Karpas-422 (cell line): ENCODE measurements around the gene NUP210. TPM values are rescaled to one million over a fixed set of nuclear protein-coding genes. Genes with fewer than 3 reads are reported as not detected.

Source experiments
- DNase-seq: peaks from one replicate; pipeline ENCODE4 v3.0.0-alpha.2; 2015
- H2AFZ ChIP-seq: fragments of 200-600 bp; sonication (generic); 2 replicates; pipeline ENCODE4 v1.6.1; 2014; ENCODE audit warnings: antibody characterized with exemption, low read length, mixed read lengths
- H3K27ac ChIP-seq: fragments of 200-600 bp; sonication (generic); 2 replicates; pipeline ENCODE4 v1.5.1; 2014; ENCODE audit warnings: mild to moderate bottlenecking, low read length, moderate library complexity
- H3K27me3 ChIP-seq: fragments of 200-600 bp; sonication (generic); 2 replicates; pipeline ENCODE4 v1.6.1; 2014; ENCODE audit warnings: low read length, mixed read lengths
- H3K36me3 ChIP-seq: fragments of 200-600 bp; sonication (generic); 2 replicates; pipeline ENCODE4 v1.6.1; 2014; ENCODE audit warnings: low read length, mixed read lengths; ENCODE audit not compliant: insufficient read depth
- H3K4me1 ChIP-seq: fragments of 200-600 bp; sonication (generic); 2 replicates; pipeline ENCODE4 v1.6.1; 2014; ENCODE audit warnings: mild to moderate bottlenecking, low read length, mixed read lengths
- H3K4me2 ChIP-seq: fragments of 200-600 bp; sonication (generic); 2 replicates; pipeline ENCODE4 v1.6.1; 2014; ENCODE audit warnings: low read length, low read depth, mild to moderate bottlenecking; ENCODE audit not compliant: poor library complexity, severe bottlenecking
- H3K4me3 ChIP-seq: fragments of 200-600 bp; sonication (generic); 2 replicates; pipeline ENCODE4 v1.5.1; 2014; ENCODE audit warnings: mild to moderate bottlenecking, antibody characterized with exemption, low read length, mixed read lengths
- H3K79me2 ChIP-seq: fragments of 200-600 bp; sonication (generic); 2 replicates; pipeline ENCODE4 v1.6.1; 2014; ENCODE audit warnings: mild to moderate bottlenecking, low read length, mixed read lengths
- H3K9ac ChIP-seq: fragments of 200-600 bp; sonication (generic); 2 replicates; pipeline ENCODE4 v1.6.0; 2014; ENCODE audit warnings: low read length
- H3K9me2 ChIP-seq: fragments of 200-600 bp; sonication (generic), shearing (Covaris generic); replicated peaks from 2 replicates; pipeline ENCODE4 v1.6.0; 2014; ENCODE audit warnings: mild to moderate bottlenecking, low read length, moderate library complexity; ENCODE audit not compliant: insufficient read depth
- H3K9me3 ChIP-seq: fragments of 300-700, 200-600 bp; sonication (generic); 2 replicates; pipeline ENCODE4 v1.6.1; 2014; ENCODE audit warnings: low read length, mixed read lengths
- H4K20me1 ChIP-seq: fragments of 200-600 bp; sonication (generic); 2 replicates; pipeline ENCODE4 v1.6.1; 2014; ENCODE audit warnings: mild to moderate bottlenecking, antibody characterized with exemption, low read length, low read depth; ENCODE audit not compliant: insufficient read depth
- total RNA-seq: library from RNA; depleted of rRNA; stranded (reverse); fragments of >200 nt; shearing (Covaris generic); gene quantifications from 2 replicates; pipeline ENCODE4 v1.2.3, GENCODE V29; 2014; ENCODE audit warnings: low replicate concordance; rRNA removed

Gene NUP210
- total RNA-seq, result 87.7 and 117 TPM in 2 replicates

- H3K4me1 ChIP-seq, result peaks cover 51% of the 10 kb centered on the region
- no peaks in the 10 kb centered on the region for H3K9me3 ChIP-seq
- peaks cover 45% of the 10 kb centered on the region for H3K79me2 ChIP-seq
- peak within 1 kb of the TSS; percentile 99 for H3K4me2 ChIP-seq
- H4K20me1 ChIP-seq, result peaks cover 15% of the 10 kb centered on the region
- no peaks in the 10 kb centered on the region for H3K27me3 ChIP-seq
- peak within 1 kb of the TSS; percentile 92 for H3K4me3 ChIP-seq
- no peaks in the 10 kb centered on the region for H3K9me2 ChIP-seq
- DNase-seq, result peak; percentile 93
- peak within 1 kb of the TSS; percentile 44; the same call in 1 of the 2 replicates for H2AFZ ChIP-seq
- peak within 1 kb of the TSS; percentile 84 for H3K27ac ChIP-seq
- peaks cover 21% of the 10 kb centered on the region for H3K36me3 ChIP-seq
- peak within 1 kb of the TSS; percentile 96 for H3K9ac ChIP-seq
Observed at GRCh38 chr3:13420045-13420830, at the start of gene NUP210. Gene NUP210 (minus strand): TSS chr3:13420322. CDS start chr3:13420226, 96 bp downstream.

GRCh38 chr3:13466781-13467180 lies 46.7 kb upstream of the NUP210 start:
- H3K9me2 ChIP-seq, result no peaks in the 10 kb centered on the region
- no peaks in the 10 kb centered on the region for H3K36me3 ChIP-seq
- no peak overlapping the region for H3K4me3 ChIP-seq
- H3K4me1 ChIP-seq, result no peaks in the 10 kb centered on the region
- H3K27me3 ChIP-seq, result no peaks in the 10 kb centered on the region
- H3K79me2 ChIP-seq, result no peaks in the 10 kb centered on the region
- no peak overlapping the region for H2AFZ ChIP-seq
- no peak overlapping the region for H3K9ac ChIP-seq
- H3K27ac ChIP-seq, result no peak overlapping the region
- H3K9me3 ChIP-seq, result no peaks in the 10 kb centered on the region
- no peak overlapping the region for H3K4me2 ChIP-seq
- no peak for DNase-seq
- H4K20me1 ChIP-seq, result no peaks in the 10 kb centered on the region

GRCh38 chr3:13465236-13465873 lies 45.2 kb upstream of the NUP210 start:
- Histone ChIP-seq H3K27me3 (no peaks in the 10 kb centered on the region), H3K9me3 (no peaks in the 10 kb centered on the region), H3K9ac (no peak overlapping the region), H3K4me2 (no peak overlapping the region), H3K9me2 (no peaks in the 10 kb centered on the region), H3K27ac (no peak overlapping the region), H3K4me3 (no peak overlapping the region), H3K79me2 (no peaks in the 10 kb centered on the region), H3K36me3 (no peaks in the 10 kb centered on the region), H4K20me1 (no peaks in the 10 kb centered on the region), H2AFZ (no peak overlapping the region), H3K4me1 (no peaks in the 10 kb centered on the region)
- DNase-seq, result no peak

- no peak overlapping the region for H3K4me3 ChIP-seq
- H3K27me3 ChIP-seq, result no peaks in the 10 kb centered on the region
- no peaks in the 10 kb centered on the region for H3K9me2 ChIP-seq
- no peak overlapping the region for H3K4me2 ChIP-seq
- H3K9me3 ChIP-seq, result no peaks in the 10 kb centered on the region
- no peak overlapping the region for H2AFZ ChIP-seq
- no peaks in the 10 kb centered on the region for H4K20me1 ChIP-seq
- no peaks in the 10 kb centered on the region for H3K79me2 ChIP-seq
- DNase-seq, result no peak
- no peaks in the 10 kb centered on the region for H3K4me1 ChIP-seq
- no peaks in the 10 kb centered on the region for H3K36me3 ChIP-seq
- H3K9ac ChIP-seq, result no peak overlapping the region
- H3K27ac ChIP-seq, result no peak overlapping the region
Observed at GRCh38 chr3:13463618-13464400, 43.7 kb upstream of the NUP210 start.

GRCh38 chr3:13462822-13463221 lies 42.7 kb upstream of the NUP210 start:
- no peaks in the 10 kb centered on the region for H4K20me1 ChIP-seq
- H3K4me1 ChIP-seq, result no peaks in the 10 kb centered on the region
- DNase-seq, result no peak
- no peak overlapping the region for H3K9ac ChIP-seq
- H3K79me2 ChIP-seq, result no peaks in the 10 kb centered on the region
- no peaks in the 10 kb centered on the region for H3K9me3 ChIP-seq
- no peaks in the 10 kb centered on the region for H3K27me3 ChIP-seq
- H3K9me2 ChIP-seq, result no peaks in the 10 kb centered on the region
- no peak overlapping the region for H3K4me3 ChIP-seq
- H3K27ac ChIP-seq, result no peak overlapping the region
- H3K4me2 ChIP-seq, result no peak overlapping the region
- H2AFZ ChIP-seq, result no peak overlapping the region
- no peaks in the 10 kb centered on the region for H3K36me3 ChIP-seq

- Histone ChIP-seq H3K4me2 (no peak overlapping the region), H2AFZ (no peak overlapping the region), H3K4me1 (no peaks in the 10 kb centered on the region), H3K27me3 (no peaks in the 10 kb centered on the region), H4K20me1 (no peaks in the 10 kb centered on the region), H3K79me2 (no peaks in the 10 kb centered on the region), H3K9me3 (no peaks in the 10 kb centered on the region), H3K27ac (no peak overlapping the region), H3K9ac (no peak overlapping the region), H3K4me3 (no peak overlapping the region), H3K36me3 (no peaks in the 10 kb centered on the region), H3K9me2 (no peaks in the 10 kb centered on the region)
- DNase-seq, result no peak
Observed at GRCh38 chr3:13462125-13462629, 42.1 kb upstream of the NUP210 start.

GRCh38 chr3:13461169-13462124 lies 41.3 kb upstream of the NUP210 start:
- no peak overlapping the region for H3K4me2 ChIP-seq
- H3K9me3 ChIP-seq, result no peaks in the 10 kb centered on the region
- no peaks in the 10 kb centered on the region for H3K36me3 ChIP-seq
- DNase-seq, result peak; percentile 97
- H3K9me2 ChIP-seq, result no peaks in the 10 kb centered on the region
- no peaks in the 10 kb centered on the region for H3K27me3 ChIP-seq
- H2AFZ ChIP-seq, result 0 out of 2 replicates have a peak overlapping the region, but pooled peaks have one; percentile 24
- H3K27ac ChIP-seq, result no peak overlapping the region
- no peak overlapping the region for H3K9ac ChIP-seq
- no peaks in the 10 kb centered on the region for H3K4me1 ChIP-seq
- H3K79me2 ChIP-seq, result no peaks in the 10 kb centered on the region
- no peaks in the 10 kb centered on the region for H4K20me1 ChIP-seq
- no peak overlapping the region for H3K4me3 ChIP-seq
